KMS-11 (cell line): ENCODE measurements around the gene TMEM150B.

Experiments used
- H2AFZ ChIP-seq: fragments of 200-600 bp; sonication (generic); 2 replicates; pipeline ENCODE4 v1.6.1; 2016; ENCODE audit warnings: antibody characterized with exemption, mixed run types, low read depth
- H3K27ac ChIP-seq: fragments of 200-600 bp; sonication (generic); 2 replicates; pipeline ENCODE4 v1.6.1; 2016; ENCODE audit warnings: mild to moderate bottlenecking, mixed run types
- H3K27me3 ChIP-seq: fragments of 200-600 bp; sonication (generic); 2 replicates; pipeline ENCODE4 v1.6.1; 2017; ENCODE audit warnings: mild to moderate bottlenecking, low read depth, mixed run types, moderate library complexity; ENCODE audit not compliant: insufficient read depth
- H3K36me3 ChIP-seq: fragments of 200-600 bp; sonication (generic); 2 replicates; pipeline ENCODE4 v1.6.1; 2017; ENCODE audit warnings: mild to moderate bottlenecking, mixed run types; ENCODE audit not compliant: insufficient read depth
- H3K4me1 ChIP-seq: fragments of 200-600 bp; sonication (generic); 2 replicates; pipeline ENCODE4 v1.6.1; 2016; ENCODE audit warnings: mild to moderate bottlenecking, low read depth, mixed run types; ENCODE audit not compliant: poor library complexity, severe bottlenecking
- H3K4me2 ChIP-seq: fragments of 200-600 bp; sonication (generic); 2 replicates; pipeline ENCODE4 v1.7.0; 2016; ENCODE audit warnings: mild to moderate bottlenecking, mixed run types
- H3K4me3 ChIP-seq: fragments of 200-600 bp; sonication (generic); IDR thresholded peaks from 2 replicates; pipeline ENCODE4 v1.6.1; 2017; ENCODE audit warnings: low read depth, low read length, mixed read lengths; ENCODE audit not compliant: insufficient read depth
- H3K79me2 ChIP-seq: fragments of 200-600 bp; sonication (generic); 2 replicates; pipeline ENCODE4 v1.6.1; 2016; ENCODE audit warnings: low read depth, mixed run types; ENCODE audit not compliant: insufficient read depth
- H3K9ac ChIP-seq: fragments of 200-600 bp; sonication (generic); 2 replicates; pipeline ENCODE4 v1.6.1; 2016; ENCODE audit warnings: mild to moderate bottlenecking, mixed run types
- H4K20me1 ChIP-seq: fragments of 200-600 bp; sonication (generic); 2 replicates; pipeline ENCODE4 v1.6.1; 2016; ENCODE audit warnings: mild to moderate bottlenecking, mixed run types; ENCODE audit not compliant: insufficient read depth
- TF ChIP-seq, protein P1 (sequence below): fragments of 200-600 bp; sonication (generic); conservative IDR thresholded peaks from 2 replicates; pipeline ENCODE4 v1.6.1; 2017; ENCODE audit warnings: low read depth, mild to moderate bottlenecking, antibody characterized with exemption, low read length, moderate library complexity, mixed read lengths

TMEM150B gene

DNA sequence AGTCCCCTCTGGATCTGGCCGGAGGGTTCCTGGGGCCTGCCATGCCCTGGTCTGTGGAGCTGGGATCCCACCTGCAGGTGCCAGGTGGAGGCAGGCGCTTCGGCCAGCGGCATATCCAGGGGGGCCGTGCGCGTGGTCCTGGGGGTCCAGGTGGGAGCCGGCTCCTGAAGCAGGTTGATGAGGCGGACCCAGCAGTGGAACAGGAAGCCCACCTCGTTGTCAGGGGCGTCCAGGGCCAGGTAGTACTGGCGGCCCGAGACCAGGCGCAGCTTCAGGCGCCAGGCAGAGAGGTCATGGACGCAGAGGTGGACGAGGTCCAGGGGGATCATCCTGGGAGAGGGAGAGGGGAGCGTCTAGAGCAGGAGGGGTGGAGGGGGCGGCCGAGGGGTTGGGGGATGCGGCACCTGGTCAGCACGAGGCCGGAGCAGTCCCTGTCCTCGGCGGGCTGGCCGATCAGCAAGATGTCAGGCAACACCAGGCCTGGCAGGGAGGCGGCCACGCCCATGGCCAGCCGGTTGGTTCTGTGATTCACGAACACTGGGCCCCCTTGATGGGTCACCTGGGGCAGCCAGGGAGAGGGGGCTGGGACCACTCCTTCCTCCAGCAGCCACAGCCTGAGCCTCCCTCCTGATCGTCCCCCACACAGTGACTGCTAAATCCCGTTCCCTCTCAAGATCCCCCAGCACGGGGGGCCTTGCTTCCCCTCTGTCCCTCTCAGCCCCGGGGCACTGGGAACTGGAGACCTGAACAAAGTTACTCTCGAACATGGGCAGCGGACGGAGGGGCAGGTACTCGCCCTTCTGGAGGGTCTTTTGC, 37.2 kb upstream of the TMEM150B start:
- H3K4me2 ChIP-seq = no peak overlapping the region

GRCh38 chr19:55360902-55361301, 35.8 kb upstream of the TMEM150B start:
- TF ChIP-seq, protein P1, sequence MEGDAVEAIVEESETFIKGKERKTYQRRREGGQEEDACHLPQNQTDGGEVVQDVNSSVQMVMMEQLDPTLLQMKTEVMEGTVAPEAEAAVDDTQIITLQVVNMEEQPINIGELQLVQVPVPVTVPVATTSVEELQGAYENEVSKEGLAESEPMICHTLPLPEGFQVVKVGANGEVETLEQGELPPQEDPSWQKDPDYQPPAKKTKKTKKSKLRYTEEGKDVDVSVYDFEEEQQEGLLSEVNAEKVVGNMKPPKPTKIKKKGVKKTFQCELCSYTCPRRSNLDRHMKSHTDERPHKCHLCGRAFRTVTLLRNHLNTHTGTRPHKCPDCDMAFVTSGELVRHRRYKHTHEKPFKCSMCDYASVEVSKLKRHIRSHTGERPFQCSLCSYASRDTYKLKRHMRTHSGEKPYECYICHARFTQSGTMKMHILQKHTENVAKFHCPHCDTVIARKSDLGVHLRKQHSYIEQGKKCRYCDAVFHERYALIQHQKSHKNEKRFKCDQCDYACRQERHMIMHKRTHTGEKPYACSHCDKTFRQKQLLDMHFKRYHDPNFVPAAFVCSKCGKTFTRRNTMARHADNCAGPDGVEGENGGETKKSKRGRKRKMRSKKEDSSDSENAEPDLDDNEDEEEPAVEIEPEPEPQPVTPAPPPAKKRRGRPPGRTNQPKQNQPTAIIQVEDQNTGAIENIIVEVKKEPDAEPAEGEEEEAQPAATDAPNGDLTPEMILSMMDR = no peak
- H2AFZ ChIP-seq = no peak overlapping the region
- H3K4me1 ChIP-seq = no peaks in the 10 kb centered on the region
- peaks cover 57% of the 10 kb centered on the region for H3K27me3 ChIP-seq
- H3K79me2 ChIP-seq = no peaks in the 10 kb centered on the region
- H3K36me3 ChIP-seq = no peaks in the 10 kb centered on the region
- H3K4me3 ChIP-seq = no peak overlapping the region
- no peaks in the 10 kb centered on the region for H4K20me1 ChIP-seq
- no peak overlapping the region for H3K4me2 ChIP-seq
- H3K9ac ChIP-seq = no peak overlapping the region
- no peak overlapping the region for H3K27ac ChIP-seq

More for the DNA sequence above, 37.2 kb upstream of the TMEM150B start:
- Histone ChIP-seq H3K4me3 (no peak overlapping the region), H4K20me1 (no peaks in the 10 kb centered on the region), H3K79me2 (no peaks in the 10 kb centered on the region), H3K9ac (no peak overlapping the region), H3K36me3 (no peaks in the 10 kb centered on the region), H3K27me3 (peaks cover 47% of the 10 kb centered on the region), H2AFZ (no peak overlapping the region), H3K4me1 (no peaks in the 10 kb centered on the region), H3K27ac (no peak overlapping the region)
- TF ChIP-seq, protein P1 = no peak

DNA sequence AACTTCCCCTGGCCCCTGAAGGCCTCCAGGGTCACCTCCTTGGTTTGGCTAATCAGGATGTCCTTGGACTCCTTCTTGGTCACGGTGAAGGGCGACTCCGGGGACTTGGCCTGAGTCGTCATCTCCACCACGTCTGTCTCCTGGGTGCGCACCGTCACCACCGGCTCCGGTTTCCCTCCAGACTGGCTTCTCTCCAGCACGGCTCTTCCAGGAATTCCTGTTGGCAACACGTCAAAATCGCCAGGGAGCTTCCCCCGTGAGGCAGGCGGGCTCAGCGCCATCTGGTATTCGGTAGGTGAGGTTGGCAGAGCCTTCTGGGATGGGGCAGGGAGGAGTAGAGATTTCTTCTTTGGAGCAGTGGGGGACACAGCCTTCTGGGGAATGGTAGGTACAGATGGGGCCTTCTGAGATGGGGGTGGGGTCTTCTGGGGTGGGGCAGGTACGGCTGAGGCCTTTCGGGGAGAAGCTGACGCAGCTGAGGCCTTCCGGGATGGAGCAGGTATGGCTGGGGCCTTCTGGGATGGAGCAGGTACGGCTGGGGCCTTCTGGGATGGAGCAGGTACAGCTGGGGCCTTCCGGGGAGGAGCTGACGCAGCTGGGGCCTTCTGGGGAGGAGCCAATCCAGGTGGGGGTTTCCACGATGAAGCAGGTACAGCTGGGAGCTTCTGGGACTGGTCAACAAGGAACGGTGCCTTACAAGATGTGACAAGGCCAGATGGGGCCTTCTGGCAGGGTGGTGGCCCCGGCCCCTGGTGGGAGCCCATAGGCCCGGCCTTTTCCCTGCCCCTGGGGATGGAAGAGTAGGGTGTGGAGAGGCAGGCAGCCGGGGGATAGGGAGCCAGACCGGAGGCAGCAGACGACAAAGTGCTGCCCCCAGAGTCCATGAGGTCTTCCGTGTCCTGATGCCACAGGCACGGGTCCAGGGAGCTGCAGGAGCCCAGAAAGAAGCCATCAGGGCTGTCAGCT, 34.1 kb upstream of the TMEM150B start:
- no peaks in the 10 kb centered on the region for H3K79me2 ChIP-seq
- no peak overlapping the region for H3K27ac ChIP-seq
- TF ChIP-seq, protein P1 = no peak
- no peak overlapping the region for H3K4me3 ChIP-seq
- H3K27me3 ChIP-seq = peaks cover 53% of the 10 kb centered on the region
- H3K9ac ChIP-seq = no peak overlapping the region
- peaks cover under 1% of the 10 kb centered on the region for H3K4me1 ChIP-seq
- H2AFZ ChIP-seq = no peak overlapping the region
- no peaks in the 10 kb centered on the region for H3K36me3 ChIP-seq
- no peak overlapping the region for H3K4me2 ChIP-seq
- H4K20me1 ChIP-seq = no peaks in the 10 kb centered on the region

GRCh38 chr19:55358493-55358892, 33.4 kb upstream of the TMEM150B start:
- Histone ChIP-seq H3K27me3 (peaks cover 52% of the 10 kb centered on the region), H3K27ac (no peak overlapping the region), H3K79me2 (no peaks in the 10 kb centered on the region), H3K4me2 (no peak overlapping the region), H3K36me3 (no peaks in the 10 kb centered on the region), H4K20me1 (no peaks in the 10 kb centered on the region), H3K4me1 (peaks cover 3% of the 10 kb centered on the region), H2AFZ (no peak overlapping the region), H3K4me3 (no peak overlapping the region), H3K9ac (no peak overlapping the region)
- TF ChIP-seq, protein P1 = no peak
